ENCODE results near the gene OR51V1. TPM values are rescaled to one million over a fixed set of nuclear protein-coding genes. Genes with fewer than 3 reads are reported as not detected.

The OR51V1 gene
- total RNA-seq, 1 donor = not detected

DNA sequence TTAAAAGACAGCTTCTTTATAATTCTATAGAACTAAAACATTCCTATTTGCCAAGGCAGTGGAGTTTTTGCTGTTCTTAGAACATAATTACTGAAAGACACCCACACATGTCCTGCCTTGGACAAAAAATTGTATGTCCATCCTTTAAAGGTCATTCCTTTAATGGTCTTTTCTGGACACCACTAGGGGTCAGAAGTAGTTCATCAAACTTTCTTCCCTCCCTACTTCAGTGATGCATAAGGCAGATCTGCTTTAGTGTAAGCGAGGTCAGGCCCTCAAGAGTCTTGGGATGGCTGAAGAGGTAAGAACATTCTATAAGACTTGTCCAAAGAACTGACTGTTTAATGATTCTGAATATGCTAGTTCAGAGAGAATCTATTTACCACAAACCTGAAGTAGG lies 4.3 kb upstream of the OR51V1 start:
- TF ChIP-seq, protein P1, sequence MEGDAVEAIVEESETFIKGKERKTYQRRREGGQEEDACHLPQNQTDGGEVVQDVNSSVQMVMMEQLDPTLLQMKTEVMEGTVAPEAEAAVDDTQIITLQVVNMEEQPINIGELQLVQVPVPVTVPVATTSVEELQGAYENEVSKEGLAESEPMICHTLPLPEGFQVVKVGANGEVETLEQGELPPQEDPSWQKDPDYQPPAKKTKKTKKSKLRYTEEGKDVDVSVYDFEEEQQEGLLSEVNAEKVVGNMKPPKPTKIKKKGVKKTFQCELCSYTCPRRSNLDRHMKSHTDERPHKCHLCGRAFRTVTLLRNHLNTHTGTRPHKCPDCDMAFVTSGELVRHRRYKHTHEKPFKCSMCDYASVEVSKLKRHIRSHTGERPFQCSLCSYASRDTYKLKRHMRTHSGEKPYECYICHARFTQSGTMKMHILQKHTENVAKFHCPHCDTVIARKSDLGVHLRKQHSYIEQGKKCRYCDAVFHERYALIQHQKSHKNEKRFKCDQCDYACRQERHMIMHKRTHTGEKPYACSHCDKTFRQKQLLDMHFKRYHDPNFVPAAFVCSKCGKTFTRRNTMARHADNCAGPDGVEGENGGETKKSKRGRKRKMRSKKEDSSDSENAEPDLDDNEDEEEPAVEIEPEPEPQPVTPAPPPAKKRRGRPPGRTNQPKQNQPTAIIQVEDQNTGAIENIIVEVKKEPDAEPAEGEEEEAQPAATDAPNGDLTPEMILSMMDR (IDR thresholded peaks at IDR 0.05; ENCODE audit: insufficient read depth, low read length) = peak; percentile 69
- no peak overlapping the region for H3K4me3 ChIP-seq (ENCODE audit: low read depth, low read length)
- DNase-seq (ENCODE audit: low read depth) = peak; percentile 88

DNA sequence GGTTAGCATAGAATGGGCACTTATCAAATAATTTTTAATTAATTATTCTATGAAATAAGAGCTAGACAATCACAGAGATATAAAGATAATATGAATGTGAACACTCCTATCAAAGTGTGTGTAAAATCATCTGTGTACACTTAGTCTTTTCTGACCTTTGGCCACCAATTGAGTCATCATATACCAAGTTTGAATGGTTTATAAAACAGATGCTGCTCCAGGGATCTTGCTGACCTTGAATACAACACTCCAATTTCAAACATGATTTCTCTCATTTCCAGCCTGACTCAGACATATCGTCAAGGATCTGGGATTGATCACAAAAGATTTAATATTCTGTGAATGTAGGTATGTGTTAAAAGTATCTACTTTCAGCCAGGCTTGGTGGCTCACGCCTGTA lies 2.9 kb upstream of the OR51V1 start:
- no peak overlapping the region for H3K4me3 ChIP-seq (ENCODE audit: low read depth, low read length)
- DNase-seq (ENCODE audit: low read depth) = no peak
- TF ChIP-seq, protein P1 (IDR thresholded peaks at IDR 0.05; ENCODE audit: insufficient read depth, low read length) = no peak

DNA sequence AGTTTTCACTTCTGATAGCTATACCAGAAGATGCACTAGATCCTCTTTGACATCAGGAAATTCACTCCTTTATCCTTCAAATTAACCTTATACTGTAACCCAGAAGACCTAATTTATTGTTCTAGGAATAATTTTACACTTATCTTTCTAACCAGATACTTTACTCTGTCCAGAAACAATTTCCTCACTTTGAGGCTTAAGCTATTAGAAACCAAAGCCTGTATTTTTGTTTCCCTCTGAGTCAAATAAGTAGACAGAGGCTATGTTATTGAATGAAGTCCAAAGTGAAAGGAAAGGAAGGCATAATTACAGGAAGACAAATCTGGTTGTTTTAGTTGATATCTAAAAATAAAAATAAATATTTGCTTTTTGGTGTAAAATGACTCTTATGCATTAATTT lies 2.2 kb downstream of the OR51V1 start:
- TF ChIP-seq, protein P1 (IDR thresholded peaks at IDR 0.05; ENCODE audit: insufficient read depth, low read length) = no peak
- H3K4me3 ChIP-seq (ENCODE audit: low read depth, low read length) = no peak overlapping the region
- no peak for DNase-seq (ENCODE audit: low read depth)

DNA sequence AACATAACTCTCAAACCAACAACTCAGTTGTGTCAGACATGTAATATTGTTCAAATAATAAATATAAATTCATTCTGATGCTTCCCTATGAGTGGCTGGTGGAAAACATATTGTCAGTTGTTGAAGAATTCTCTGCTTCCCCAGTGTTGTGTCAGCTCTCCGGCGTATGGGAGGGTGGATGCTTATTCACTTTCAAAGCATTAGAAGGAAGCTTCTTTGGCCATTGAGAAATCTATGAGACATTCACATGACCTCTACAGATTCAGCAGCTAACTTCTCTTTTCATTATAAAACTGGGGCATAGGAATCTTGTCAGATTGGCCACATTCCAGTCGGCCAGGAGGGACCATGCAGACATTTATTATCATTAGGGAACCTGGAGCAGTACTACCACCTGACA lies 2.9 kb downstream of the OR51V1 start:
- no peak for DNase-seq (ENCODE audit: low read depth)
- H3K4me3 ChIP-seq (ENCODE audit: low read depth, low read length) = no peak overlapping the region
- TF ChIP-seq, protein P1 (IDR thresholded peaks at IDR 0.05; ENCODE audit: insufficient read depth, low read length) = no peak

DNA sequence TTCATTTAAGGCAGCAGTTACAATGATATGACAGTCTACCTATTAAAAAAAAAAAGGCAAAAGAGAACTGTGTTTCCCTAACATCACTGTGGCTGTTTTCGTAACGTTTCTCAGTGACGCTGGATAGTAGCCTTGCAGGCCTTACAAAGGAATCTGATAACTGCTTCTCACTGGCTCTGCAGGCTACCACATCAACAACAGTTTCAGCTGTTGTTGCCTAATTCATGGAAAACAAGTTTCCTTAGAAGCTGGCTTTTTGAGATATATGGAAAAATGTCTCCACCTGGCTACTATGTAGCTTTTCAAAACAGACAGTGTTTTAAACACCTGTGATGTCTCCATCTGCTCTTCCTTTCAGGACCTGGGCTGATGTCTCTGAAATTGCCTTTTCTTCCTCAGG lies 3.8 kb downstream of the OR51V1 start:
- H3K4me3 ChIP-seq (ENCODE audit: low read depth, low read length) = no peak overlapping the region
- TF ChIP-seq, protein P1 (IDR thresholded peaks at IDR 0.05; ENCODE audit: insufficient read depth, low read length) = no peak
- DNase-seq (ENCODE audit: low read depth) = no peak

DNA sequence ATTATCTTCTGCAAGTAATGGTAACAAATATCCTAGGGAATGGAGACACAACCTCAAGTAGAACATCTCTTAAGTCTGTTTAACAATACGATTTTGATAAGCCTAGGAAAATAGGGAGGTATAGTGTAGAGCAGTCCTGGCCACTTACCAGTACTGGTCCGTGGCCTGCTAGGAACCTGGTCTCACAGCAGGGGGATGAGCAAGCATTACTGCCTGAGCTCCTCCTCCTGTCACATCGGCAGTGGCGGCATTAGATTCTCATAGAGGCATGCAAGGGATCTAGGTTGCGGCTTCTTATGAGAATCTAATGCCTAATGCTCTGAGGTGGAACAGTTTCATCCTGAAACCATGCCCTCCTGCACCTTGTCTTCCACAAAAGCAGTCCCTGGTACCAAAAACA lies 4.4 kb downstream of the OR51V1 start:
- no peak overlapping the region for H3K4me3 ChIP-seq (ENCODE audit: low read depth, low read length)
- TF ChIP-seq, protein P1 (IDR thresholded peaks at IDR 0.05; ENCODE audit: insufficient read depth, low read length) = no peak
- DNase-seq (ENCODE audit: low read depth) = no peak

DNA sequence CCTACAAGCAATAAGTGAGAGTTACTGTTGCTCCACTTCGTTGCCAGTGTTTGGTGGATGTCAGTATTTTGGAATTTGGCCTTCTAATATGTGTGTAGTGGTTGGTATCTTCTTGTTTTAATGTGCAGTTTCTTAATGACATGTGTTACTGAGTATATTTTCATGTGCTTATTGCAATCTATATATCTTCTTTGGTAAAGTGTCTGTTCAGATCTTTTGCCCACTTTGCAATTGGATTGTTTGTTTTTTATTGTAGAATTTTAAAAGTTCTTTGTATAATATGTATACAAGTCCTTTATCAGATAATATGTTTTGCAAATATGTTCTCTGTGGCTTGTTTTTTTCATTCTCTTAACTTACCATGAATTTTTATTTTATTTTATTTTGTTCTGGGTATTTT lies 7.7 kb downstream of the OR51V1 start:
- TF ChIP-seq, protein P1 (IDR thresholded peaks at IDR 0.05; ENCODE audit: insufficient read depth, low read length) = no peak
- DNase-seq (ENCODE audit: low read depth) = no peak
- no peak overlapping the region for H3K4me3 ChIP-seq (ENCODE audit: low read depth, low read length)
